Muscle layer of colon (tissue), 2 donors: ENCODE results near the gene MIF4GD.

Source experiments
- H3K27ac ChIP-seq: one replicate; pipeline ENCODE4 v1.7.0; 2013; ENCODE audit warnings: low read depth, mild to moderate bottlenecking, low read length, moderate library complexity
- H3K27me3 ChIP-seq, 2 donors: one replicate each; pipeline ENCODE4 v1.7.0; 2013; ENCODE audit warnings: low read length in 2 of 2, mild to moderate bottlenecking in 2 of 2; ENCODE audit not compliant: insufficient read depth in 2 of 2, control insufficient read depth in 1 of 2
- H3K36me3 ChIP-seq: one replicate; pipeline ENCODE4 v1.7.0; 2013; ENCODE audit warnings: mild to moderate bottlenecking, low read length; ENCODE audit not compliant: insufficient read depth
- H3K4me1 ChIP-seq: one replicate; pipeline ENCODE4 v1.7.0; 2013; ENCODE audit warnings: mild to moderate bottlenecking, low read length; ENCODE audit not compliant: insufficient read depth
- H3K4me3 ChIP-seq, 2 donors: one replicate each; pipeline ENCODE4 v1.7.0; 2013; ENCODE audit warnings: low read length in 2 of 2, low read depth in 1 of 2, mild to moderate bottlenecking in 1 of 2, moderate library complexity in 1 of 2
- H3K9ac ChIP-seq: one replicate; pipeline ENCODE4 v1.7.0; 2013; ENCODE audit warnings: low read length
- H3K9me3 ChIP-seq: one replicate; pipeline ENCODE4 v1.7.0; 2013; ENCODE audit warnings: mild to moderate bottlenecking, low read length
- donor health status: abdominal sarcoma.
- donor health status: Adenocarcinoma of cecum.

The MIF4GD gene

GRCh38 chr17:75270966-75271232 is at the start of gene MIF4GD:
TSS of gene MIF4GD (minus strand) at chr17:75271231. CDS start at chr17:75270195, 1,036 bp downstream.
- no peaks in the 10 kb centered on the region for H3K9me3 ChIP-seq
- H3K9ac ChIP-seq: peak within 1 kb of the TSS; percentile 76
- H3K27ac ChIP-seq: peak within 1 kb of the TSS; percentile 90
- H3K27me3 ChIP-seq: no peaks in the 10 kb centered on the region
- H3K36me3 ChIP-seq: peaks cover 16% of the 10 kb centered on the region
- peak within 1 kb of the TSS; percentile 76 to 93 for H3K4me3 ChIP-seq
- H3K4me1 ChIP-seq: peaks cover 26% of the 10 kb centered on the region

DNA sequence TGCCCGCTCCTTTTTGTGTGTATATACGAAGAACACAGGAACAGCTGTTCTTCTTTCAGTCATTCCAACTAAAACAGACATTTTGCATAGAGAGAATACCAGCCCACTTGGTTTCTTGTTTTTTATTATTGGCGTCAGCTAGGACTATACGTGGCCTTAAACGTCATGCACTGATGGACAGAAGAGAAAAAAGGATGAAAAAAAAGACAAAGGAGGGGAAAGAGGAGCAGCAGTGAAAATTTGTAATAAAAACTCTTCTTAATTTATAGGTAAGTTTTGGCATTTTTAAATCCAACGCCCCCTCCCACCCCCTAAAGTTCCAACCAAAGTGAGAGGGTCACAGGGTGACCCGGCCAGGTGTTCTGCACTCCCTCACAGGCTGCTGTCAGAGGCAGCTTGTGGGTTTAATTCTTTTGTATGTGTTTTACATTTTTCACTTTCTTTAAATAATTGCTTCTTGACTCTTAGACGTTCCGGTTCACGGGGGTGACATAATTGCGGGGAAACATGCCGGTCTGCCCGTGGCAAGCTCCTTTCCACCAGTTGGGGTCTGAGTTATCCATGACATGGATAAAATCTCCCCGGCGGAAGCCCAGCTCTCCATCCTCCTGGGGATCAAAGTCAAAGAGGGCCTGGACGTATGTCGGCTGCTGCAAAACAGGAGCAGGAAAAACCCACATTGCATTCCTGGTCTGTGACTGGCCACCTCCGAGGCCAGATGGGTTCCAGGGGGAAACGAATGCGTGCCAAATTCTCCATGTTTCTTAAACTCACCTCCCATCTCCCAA is 49.1 kb upstream of the MIF4GD start:
- Histone ChIP-seq H3K9ac (no peak overlapping the region), H3K4me3 (no peak overlapping the region), H3K36me3 (peaks cover 25% of the 10 kb centered on the region), H3K27me3 (no peaks in the 10 kb centered on the region), H3K27ac (peak overlapping the region; percentile 6), H3K9me3 (no peaks in the 10 kb centered on the region), H3K4me1 (peaks cover 14% of the 10 kb centered on the region)

- Histone ChIP-seq H3K9ac (no peak overlapping the region), H3K27ac (no peak overlapping the region), H3K27me3 (no peaks in the 10 kb centered on the region), H3K9me3 (no peaks in the 10 kb centered on the region), H3K36me3 (peaks cover 25% of the 10 kb centered on the region), H3K4me1 (peaks cover 13% of the 10 kb centered on the region), H3K4me3 (no peak overlapping the region)
Measured at GRCh38 chr17:75318615-75319222, 47.7 kb upstream of the MIF4GD start.

DNA sequence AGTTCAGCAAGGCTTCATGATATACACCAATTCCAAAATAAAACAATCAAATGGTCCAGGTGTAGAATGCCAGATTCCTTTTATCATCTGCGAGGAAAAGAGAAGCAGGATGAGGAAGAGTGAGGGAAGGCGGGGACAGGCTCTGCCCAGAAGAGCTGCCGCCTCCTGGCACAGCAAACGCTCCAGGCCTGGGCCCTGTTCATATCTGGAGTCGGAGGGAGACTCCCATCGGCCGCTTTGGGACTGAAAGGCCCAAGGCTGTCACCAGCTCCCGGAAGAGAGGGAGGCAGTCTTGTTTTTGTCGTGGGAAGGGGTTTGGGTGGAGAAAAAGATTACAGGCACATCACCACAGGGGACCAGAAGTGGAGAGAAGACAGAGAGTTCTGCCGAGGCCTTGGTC is 47.2 kb upstream of the MIF4GD start:
- H3K9me3 ChIP-seq: no peaks in the 10 kb centered on the region
- no peak overlapping the region for H3K9ac ChIP-seq
- H3K36me3 ChIP-seq: peaks cover 25% of the 10 kb centered on the region
- H3K4me3 ChIP-seq: no peak overlapping the region
- H3K27me3 ChIP-seq: no peaks in the 10 kb centered on the region
- H3K4me1 ChIP-seq: peaks cover 8% of the 10 kb centered on the region
- H3K27ac ChIP-seq: no peak overlapping the region

- no peaks in the 10 kb centered on the region for H3K9me3 ChIP-seq
- H3K9ac ChIP-seq: no peak overlapping the region
- no peak overlapping the region for H3K4me3 ChIP-seq
- peaks cover 7% of the 10 kb centered on the region for H3K4me1 ChIP-seq
- H3K36me3 ChIP-seq: peaks cover 25% of the 10 kb centered on the region
- no peaks in the 10 kb centered on the region for H3K27me3 ChIP-seq
- H3K27ac ChIP-seq: no peak overlapping the region
Measured at GRCh38 chr17:75317671-75318070, 46.6 kb upstream of the MIF4GD start.

- Histone ChIP-seq H3K36me3 (peaks cover 17% of the 10 kb centered on the region), H3K27ac (no peak overlapping the region), H3K4me1 (peaks cover 7% of the 10 kb centered on the region), H3K9me3 (no peaks in the 10 kb centered on the region), H3K9ac (no peak overlapping the region), H3K4me3 (no peak overlapping the region), H3K27me3 (no peaks in the 10 kb centered on the region)
Measured at GRCh38 chr17:75316253-75316652, 45.2 kb upstream of the MIF4GD start.

DNA sequence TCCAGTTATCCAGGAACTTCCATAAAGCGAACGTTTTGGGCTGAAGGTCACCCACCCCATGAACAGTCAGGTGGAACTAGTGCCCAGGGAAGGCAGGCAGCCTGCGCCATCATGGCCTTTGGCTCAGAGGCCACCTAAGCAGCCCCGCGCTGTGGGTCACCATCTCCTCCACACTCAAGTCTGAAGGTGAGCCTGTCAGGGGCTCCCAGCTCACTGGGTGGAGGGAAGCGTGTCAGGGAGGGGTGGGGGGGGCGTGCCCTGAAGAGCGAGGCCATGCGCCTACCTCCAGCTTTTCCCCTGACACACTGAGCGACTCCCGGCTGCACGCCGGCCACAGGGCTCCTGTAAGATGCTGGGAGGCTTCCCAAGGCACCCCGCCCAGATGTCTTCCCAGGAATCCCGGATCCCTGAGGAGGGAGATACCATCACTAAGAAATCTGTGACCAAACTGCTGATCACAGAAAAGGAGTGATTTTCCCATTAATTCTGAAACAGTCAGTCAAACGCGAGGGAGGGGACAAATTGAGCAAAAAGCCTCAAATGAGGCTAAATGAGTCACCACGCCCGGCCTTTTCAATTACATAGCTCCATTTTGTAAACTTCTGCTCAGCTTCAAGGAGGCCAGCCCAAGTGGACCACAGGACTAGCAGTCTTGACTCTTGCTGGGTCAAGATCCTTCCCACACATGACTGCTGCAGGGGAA is 44.7 kb upstream of the MIF4GD start:
- Histone ChIP-seq H3K4me3 (no peak overlapping the region), H3K27ac (no peak overlapping the region), H3K9ac (no peak overlapping the region), H3K27me3 (no peaks in the 10 kb centered on the region), H3K9me3 (no peaks in the 10 kb centered on the region), H3K4me1 (peaks cover 7% of the 10 kb centered on the region), H3K36me3 (peaks cover 13% of the 10 kb centered on the region)

DNA sequence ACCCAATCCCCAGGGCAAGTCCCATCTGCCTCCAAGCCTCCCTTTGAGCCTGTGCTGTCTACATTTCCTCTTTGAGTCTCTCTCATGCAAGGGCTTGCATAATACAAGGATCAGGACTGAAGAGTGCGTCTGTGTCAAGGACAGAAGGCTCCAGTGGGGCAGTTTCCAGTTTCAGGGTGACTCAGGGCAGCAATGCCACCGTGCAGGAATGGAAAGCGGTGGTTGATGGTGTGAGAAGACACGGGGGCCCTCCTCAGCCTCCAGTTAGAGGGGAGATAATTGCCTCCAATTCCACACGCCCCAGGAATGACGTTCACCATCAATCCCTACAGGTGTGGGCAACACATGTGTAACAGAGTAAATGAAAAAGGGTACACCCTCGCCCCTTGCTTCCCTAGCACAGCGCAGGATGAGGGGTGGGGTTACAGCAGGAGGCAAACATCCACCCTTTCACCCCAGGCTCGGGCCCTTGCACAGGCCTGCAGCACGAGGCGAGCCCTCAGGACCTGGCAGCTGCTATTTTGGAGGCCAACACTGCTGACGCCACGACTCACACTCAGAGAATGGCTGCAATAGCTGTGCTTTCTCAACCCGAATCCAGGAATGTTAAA is 43.0 kb upstream of the MIF4GD start:
- H3K9me3 ChIP-seq: no peaks in the 10 kb centered on the region
- H3K9ac ChIP-seq: no peak overlapping the region
- H3K27ac ChIP-seq: no peak overlapping the region
- H3K36me3 ChIP-seq: no peaks in the 10 kb centered on the region
- no peaks in the 10 kb centered on the region for H3K4me1 ChIP-seq
- no peak overlapping the region for H3K4me3 ChIP-seq
- no peaks in the 10 kb centered on the region for H3K27me3 ChIP-seq

DNA sequence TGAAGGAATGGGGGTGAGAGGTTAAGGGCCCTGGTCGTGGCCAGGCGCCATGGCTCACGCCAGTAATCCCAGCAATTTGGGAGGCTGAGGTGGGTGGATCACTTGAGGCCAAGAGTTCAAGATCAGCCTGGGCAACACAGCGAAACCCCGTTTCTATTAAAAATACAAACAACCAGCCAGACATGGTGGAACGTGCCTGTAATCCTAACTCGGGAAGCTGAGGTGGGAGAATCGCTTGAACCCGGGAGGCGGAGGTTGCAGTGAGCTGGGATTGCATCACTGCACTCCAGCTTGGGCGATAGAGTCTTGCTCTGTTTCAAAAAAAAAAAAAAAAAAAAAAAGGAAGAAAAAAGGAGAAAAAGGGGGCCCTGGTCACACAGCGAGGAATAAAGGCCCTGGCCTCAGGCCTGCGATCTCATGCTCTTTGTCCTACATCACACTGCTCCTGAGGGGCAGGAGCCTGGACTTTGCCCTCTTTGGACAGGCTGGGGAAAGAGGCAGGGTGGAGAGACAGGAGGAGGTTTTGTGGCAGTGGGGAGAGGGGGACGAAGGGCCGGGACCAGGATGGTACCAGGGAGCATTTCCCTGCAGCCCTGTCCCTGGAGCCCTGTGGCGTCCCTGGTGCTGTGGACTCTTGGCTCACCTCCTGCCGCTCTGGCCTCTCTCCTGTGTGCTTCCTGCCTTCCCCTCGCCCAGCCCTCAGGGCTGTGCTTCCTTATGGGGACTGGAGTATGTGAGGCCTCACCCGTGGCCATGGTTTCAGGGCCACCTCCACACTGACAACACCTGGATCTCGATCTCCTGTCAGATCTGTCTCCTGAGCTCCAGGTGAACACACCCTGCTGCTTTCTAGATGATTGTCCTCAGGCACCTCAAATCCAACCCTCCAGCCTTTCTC is 38.0 kb upstream of the MIF4GD start:
- Histone ChIP-seq H3K9ac (no peak overlapping the region), H3K27ac (no peak overlapping the region), H3K4me3 (no peak overlapping the region), H3K27me3 (no peaks in the 10 kb centered on the region), H3K4me1 (no peaks in the 10 kb centered on the region), H3K36me3 (no peaks in the 10 kb centered on the region), H3K9me3 (no peaks in the 10 kb centered on the region)

- no peak overlapping the region for H3K27ac ChIP-seq
- no peaks in the 10 kb centered on the region for H3K27me3 ChIP-seq
- H3K9me3 ChIP-seq: no peaks in the 10 kb centered on the region
- no peak overlapping the region for H3K4me3 ChIP-seq
- no peaks in the 10 kb centered on the region for H3K36me3 ChIP-seq
- H3K4me1 ChIP-seq: no peaks in the 10 kb centered on the region
- no peak overlapping the region for H3K9ac ChIP-seq
Measured at GRCh38 chr17:75307957-75308731, 37.1 kb upstream of the MIF4GD start.
